ENCODE data around the gene HIF3A. TPM values are rescaled to one million over a fixed set of nuclear protein-coding genes. Genes with fewer than 3 reads are reported as not detected.
A peak's percentile ranks its signal among the peaks of the same experiment; 100 is the strongest.

HIF3A gene
- total and polyA plus RNA-seq, 2 of the 4 experiments (the other 2 are of a cell fraction): 0.02 TPM; not detected in 1

DNA sequence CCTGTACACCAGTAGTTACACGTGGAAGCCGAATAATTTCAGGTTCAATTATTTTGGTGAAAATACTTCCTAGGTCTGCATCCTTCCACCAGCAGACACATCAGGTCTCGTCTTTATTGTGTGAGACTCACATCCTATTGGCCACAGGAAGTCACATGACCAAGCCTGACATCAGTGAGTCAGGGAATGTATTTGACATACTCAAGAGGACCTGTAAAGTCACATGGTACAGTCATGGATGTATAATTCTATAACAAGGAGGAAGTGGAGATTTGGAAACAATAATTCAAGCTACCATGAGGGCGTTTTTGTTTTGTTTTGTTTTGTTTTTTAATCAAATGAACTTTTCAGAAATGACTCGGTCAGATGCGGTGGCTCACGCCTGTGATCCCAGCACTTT lies 9.3 kb upstream of the HIF3A start:
- CTCF ChIA-PET: no interaction called here
- no peak overlapping the region for H3K4me3 ChIP-seq (ENCODE audit: insufficient read depth, low read depth, low read length)
- no peak overlapping the region for H3K56ac ChIP-seq (ENCODE audit: extremely low read depth, insufficient read depth, low read length)
- H2BK15ac ChIP-seq (ENCODE audit: low read depth, low read length): no peak overlapping the region
- peaks cover 4% of the 10 kb centered on the region; the same call in 1 of the 2 replicates for H3K9me1 ChIP-seq (ENCODE audit: insufficient read depth, low read length)
- no peak for TF ChIP-seq BHLHE40 (IDR thresholded peaks at IDR 0.05; ENCODE audit: low read depth, low read length)
- TF ChIP-seq, protein P1, sequence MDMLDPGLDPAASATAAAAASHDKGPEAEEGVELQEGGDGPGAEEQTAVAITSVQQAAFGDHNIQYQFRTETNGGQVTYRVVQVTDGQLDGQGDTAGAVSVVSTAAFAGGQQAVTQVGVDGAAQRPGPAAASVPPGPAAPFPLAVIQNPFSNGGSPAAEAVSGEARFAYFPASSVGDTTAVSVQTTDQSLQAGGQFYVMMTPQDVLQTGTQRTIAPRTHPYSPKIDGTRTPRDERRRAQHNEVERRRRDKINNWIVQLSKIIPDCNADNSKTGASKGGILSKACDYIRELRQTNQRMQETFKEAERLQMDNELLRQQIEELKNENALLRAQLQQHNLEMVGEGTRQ (IDR thresholded peaks at IDR 0.05; ENCODE audit: low read depth, low read length): peak; percentile 62
- no peaks in the 10 kb centered on the region; the same call in 1 of the 2 replicates for H3K4me1 ChIP-seq (ENCODE audit: control insufficient read depth, insufficient read depth, low read length)
- no peak overlapping the region for H3K4me2 ChIP-seq (ENCODE audit: low read depth, low read length)
- no peak overlapping the region for H3K4ac ChIP-seq (ENCODE audit: low read depth, low read length)
- dilution Hi-C loops (cut with HindIII; ENCODE audit: low sequenced_read_pairs, unreplicated experiment): no loop called here
- H3K23ac ChIP-seq (ENCODE audit: low read depth, low read length): no peak overlapping the region
- H2BK20ac ChIP-seq (ENCODE audit: low read depth, low read length): no peak overlapping the region
- H2AK9ac ChIP-seq (replicated peaks; ENCODE audit: low read depth, low read length, poor library complexity): no peak overlapping the region
- POLR2A ChIA-PET (ENCODE audit: unreplicated experiment): no interaction called here
- no CpG with 5 or more reads among the region's 7 CpGs for WGBS, 2 experiments (ENCODE audit: extremely low coverage in 2 of 2, insufficient read length in 1 of 2)
- no peaks in the 10 kb centered on the region for H3K79me1 ChIP-seq (ENCODE audit: low read depth in 1 of 2, low read length in 2 of 2)
- DNase-seq: no peak
- peaks cover 3% of the 10 kb centered on the region for H3K9me3 ChIP-seq (ENCODE audit: control insufficient read depth, insufficient read depth, low read length)
- no peak overlapping the region for H3K27ac ChIP-seq (ENCODE audit: insufficient read depth, low read length)
- H4K8ac ChIP-seq (ENCODE audit: low read depth in 2 of 2, low read length in 2 of 2): no peak overlapping the region
- H3K27me3 ChIP-seq (ENCODE audit: control insufficient read depth, insufficient read depth, low read length): peaks cover 2% of the 10 kb centered on the region
- H3K14ac ChIP-seq (replicated peaks; ENCODE audit: low read depth, low read length): no peak overlapping the region
- H2AFZ ChIP-seq (replicated peaks; ENCODE audit: low read length, poor library complexity): no peak overlapping the region
- no peak overlapping the region for H4K5ac ChIP-seq (ENCODE audit: low read depth, low read length)
- H2BK5ac ChIP-seq (ENCODE audit: low read depth, low read length, poor library complexity, severe bottlenecking): no peak overlapping the region
- no peak for ATAC-seq (ENCODE audit: low read depth)
- H3K36me3 ChIP-seq (ENCODE audit: control insufficient read depth, insufficient read depth, low read length): no peaks in the 10 kb centered on the region
- H2AK5ac ChIP-seq (ENCODE audit: low read depth, low read length): no peak overlapping the region
- intact Hi-C loops (cut with micrococcal nuclease): no loop called here
- H4K20me1 ChIP-seq (ENCODE audit: insufficient read depth, low read length): no peaks in the 10 kb centered on the region; the same call in 1 of the 2 replicates
- no TSS peak for BruUV-seq (replicated peaks)
- no peak overlapping the region for H2BK120ac ChIP-seq (ENCODE audit: low read depth, low read length)
- in situ Hi-C loops (cut with MboI; ENCODE audit: low sequenced_read_pairs): loop anchor here (10.0 kb wide), 2 partner anchors 97 to 197 kb away; no protein-coding TSS in a partner anchor
- H3K18ac ChIP-seq (ENCODE audit: low read depth, low read length): no peak overlapping the region
- H3K9ac ChIP-seq (ENCODE audit: low read depth, low read length): no peak overlapping the region
- no peak overlapping the region for H4K91ac ChIP-seq (ENCODE audit: insufficient read depth, low read depth, low read length)
